ENCODE results near the gene GRM1. TPM values are rescaled to one million over a fixed set of nuclear protein-coding genes. Genes with fewer than 3 reads are reported as not detected.

GRM1 gene
- total RNA-seq, 1 donor from 2014 or later, result 6.7 TPM

DNA sequence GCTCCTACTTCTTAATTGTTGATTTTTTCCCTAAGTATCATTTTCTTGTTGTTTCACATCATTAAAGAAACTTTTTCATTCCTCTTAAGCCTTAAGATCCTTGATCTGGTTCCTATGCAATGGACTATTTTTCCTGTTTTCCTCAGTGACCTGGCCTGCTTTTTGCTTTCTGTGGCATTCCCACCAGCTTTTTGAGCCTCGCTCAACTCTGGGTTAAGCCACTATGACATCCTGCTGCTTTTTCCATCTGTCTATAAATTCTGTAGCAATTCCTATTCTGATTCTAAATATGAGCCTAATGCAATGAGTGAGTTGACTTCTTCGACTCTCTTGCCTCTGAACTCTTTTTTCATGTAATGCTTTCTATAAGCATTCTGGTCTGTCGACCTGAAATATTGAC is 160.3 kb downstream of the GRM1 start:
- no peaks in the 10 kb centered on the region for H3K9me3 ChIP-seq (replicated peaks)
- H3K27me3 ChIP-seq (ENCODE audit: low read depth), result no peaks in the 10 kb centered on the region
- intact Hi-C loops (cut with micrococcal nuclease), result no loop called here
- H3K4me3 ChIP-seq, result no peak overlapping the region
- DNase-seq, result no peak
- no peak overlapping the region for H3K27ac ChIP-seq (replicated peaks)
- TF ChIP-seq, protein P1, sequence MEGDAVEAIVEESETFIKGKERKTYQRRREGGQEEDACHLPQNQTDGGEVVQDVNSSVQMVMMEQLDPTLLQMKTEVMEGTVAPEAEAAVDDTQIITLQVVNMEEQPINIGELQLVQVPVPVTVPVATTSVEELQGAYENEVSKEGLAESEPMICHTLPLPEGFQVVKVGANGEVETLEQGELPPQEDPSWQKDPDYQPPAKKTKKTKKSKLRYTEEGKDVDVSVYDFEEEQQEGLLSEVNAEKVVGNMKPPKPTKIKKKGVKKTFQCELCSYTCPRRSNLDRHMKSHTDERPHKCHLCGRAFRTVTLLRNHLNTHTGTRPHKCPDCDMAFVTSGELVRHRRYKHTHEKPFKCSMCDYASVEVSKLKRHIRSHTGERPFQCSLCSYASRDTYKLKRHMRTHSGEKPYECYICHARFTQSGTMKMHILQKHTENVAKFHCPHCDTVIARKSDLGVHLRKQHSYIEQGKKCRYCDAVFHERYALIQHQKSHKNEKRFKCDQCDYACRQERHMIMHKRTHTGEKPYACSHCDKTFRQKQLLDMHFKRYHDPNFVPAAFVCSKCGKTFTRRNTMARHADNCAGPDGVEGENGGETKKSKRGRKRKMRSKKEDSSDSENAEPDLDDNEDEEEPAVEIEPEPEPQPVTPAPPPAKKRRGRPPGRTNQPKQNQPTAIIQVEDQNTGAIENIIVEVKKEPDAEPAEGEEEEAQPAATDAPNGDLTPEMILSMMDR (IDR thresholded peaks at IDR 0.05; ENCODE audit: borderline replicate concordance), result no peak
- H3K4me1 ChIP-seq, result no peaks in the 10 kb centered on the region
- no peaks in the 10 kb centered on the region for H3K36me3 ChIP-seq

DNA sequence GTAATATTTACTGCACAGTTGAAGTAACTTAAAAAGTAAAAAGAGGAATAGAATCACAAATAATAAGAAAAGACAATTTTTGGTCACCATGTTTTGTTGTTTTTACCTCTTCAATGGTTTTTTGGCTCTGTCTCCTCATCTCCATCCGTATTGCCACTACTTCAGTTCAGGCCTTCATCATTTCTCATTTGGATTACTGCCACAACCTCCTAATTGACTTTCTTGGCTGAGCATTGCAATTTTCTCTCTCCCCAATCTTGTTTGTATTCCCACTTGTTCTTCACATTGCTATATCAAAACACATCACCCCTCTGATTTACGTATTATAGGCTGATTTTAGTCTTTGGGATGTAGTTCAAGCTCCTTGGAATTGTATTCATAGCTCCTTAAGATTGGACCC is 161.7 kb downstream of the GRM1 start:
- Histone ChIP-seq H3K4me3 (no peak overlapping the region), H3K4me1 (no peaks in the 10 kb centered on the region), H3K27ac (replicated peaks) (no peak overlapping the region), H3K27me3 (ENCODE audit: low read depth) (no peaks in the 10 kb centered on the region), H3K9me3 (replicated peaks) (no peaks in the 10 kb centered on the region), H3K36me3 (no peaks in the 10 kb centered on the region)
- DNase-seq, result no peak
- intact Hi-C loops (cut with micrococcal nuclease), result no loop called here
- TF ChIP-seq, protein P1 (IDR thresholded peaks at IDR 0.05; ENCODE audit: borderline replicate concordance), result no peak

DNA sequence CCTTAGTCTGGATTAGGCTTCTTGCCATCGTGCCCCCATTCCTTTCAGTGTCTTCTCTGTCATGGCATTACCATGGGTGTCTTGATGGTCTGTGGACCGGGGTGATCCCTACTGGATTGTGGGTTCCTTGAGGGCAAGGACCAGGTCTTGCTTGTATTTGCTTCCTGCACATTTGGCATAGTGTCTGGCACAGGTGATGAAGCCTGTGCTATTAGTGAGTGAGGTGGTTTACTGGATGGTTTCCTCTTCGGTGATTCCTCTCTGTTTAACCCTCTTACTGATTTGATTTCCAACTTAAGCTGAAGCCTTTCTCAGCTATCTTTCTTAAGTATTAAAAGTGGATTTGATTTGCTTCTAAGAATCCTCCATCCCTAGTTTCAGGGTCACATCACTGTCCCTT is 162.3 kb downstream of the GRM1 start:
- H3K4me1 ChIP-seq, result no peaks in the 10 kb centered on the region
- no peaks in the 10 kb centered on the region for H3K36me3 ChIP-seq
- no peak overlapping the region for H3K4me3 ChIP-seq
- no peak for DNase-seq
- H3K27me3 ChIP-seq (ENCODE audit: low read depth), result no peaks in the 10 kb centered on the region
- intact Hi-C loops (cut with micrococcal nuclease), result no loop called here
- H3K27ac ChIP-seq (replicated peaks), result no peak overlapping the region
- TF ChIP-seq, protein P1 (IDR thresholded peaks at IDR 0.05; ENCODE audit: borderline replicate concordance), result no peak
- H3K9me3 ChIP-seq (replicated peaks), result no peaks in the 10 kb centered on the region

DNA sequence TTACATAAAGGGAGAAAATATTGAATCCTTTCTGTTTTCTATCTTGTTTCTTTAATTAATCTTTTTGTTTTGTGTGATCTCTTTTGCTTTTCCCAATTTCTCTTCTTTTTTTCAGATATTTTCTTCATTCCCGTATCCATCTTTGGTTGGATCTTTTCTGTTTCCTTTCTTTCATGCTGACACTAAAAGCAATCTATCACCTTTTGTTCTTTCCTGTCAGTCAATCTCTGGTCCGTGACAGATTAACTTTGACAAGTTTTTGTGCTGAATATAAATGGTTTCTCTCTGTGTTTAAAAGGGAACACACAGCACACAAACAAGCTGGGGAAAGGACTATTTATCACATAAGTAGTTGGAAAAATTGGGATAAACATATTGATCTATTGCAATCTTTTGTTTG is 162.8 kb downstream of the GRM1 start:
- DNase-seq, result no peak
- H3K9me3 ChIP-seq (replicated peaks), result no peaks in the 10 kb centered on the region
- intact Hi-C loops (cut with micrococcal nuclease), result no loop called here
- H3K27ac ChIP-seq (replicated peaks), result no peak overlapping the region
- no peaks in the 10 kb centered on the region for H3K4me1 ChIP-seq
- H3K36me3 ChIP-seq, result no peaks in the 10 kb centered on the region
- TF ChIP-seq, protein P1 (IDR thresholded peaks at IDR 0.05; ENCODE audit: borderline replicate concordance), result no peak
- no peak overlapping the region for H3K4me3 ChIP-seq
- no peaks in the 10 kb centered on the region for H3K27me3 ChIP-seq (ENCODE audit: low read depth)

DNA sequence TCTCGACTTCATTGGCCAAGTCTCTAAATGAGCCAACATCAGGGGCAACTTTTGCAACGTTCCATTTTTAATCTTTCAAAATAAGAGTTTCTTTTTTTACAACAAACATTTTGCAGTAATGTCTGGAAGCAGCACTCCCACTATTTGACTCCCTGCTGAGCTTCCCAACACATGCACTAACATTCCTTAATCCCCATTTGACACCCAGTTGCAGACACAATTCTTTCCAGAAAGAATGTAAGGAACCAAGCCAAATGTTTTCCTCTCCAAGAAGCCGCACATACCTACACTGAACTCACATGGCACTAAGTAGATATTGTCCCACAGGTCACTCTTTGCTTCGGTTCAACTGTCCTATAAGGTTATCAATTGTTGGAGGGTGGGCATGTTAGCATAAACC is 165.6 kb downstream of the GRM1 start:
- Histone ChIP-seq H3K4me3 (no peak overlapping the region), H3K27ac (replicated peaks) (no peak overlapping the region), H3K4me1 (no peaks in the 10 kb centered on the region), H3K27me3 (ENCODE audit: low read depth) (no peaks in the 10 kb centered on the region), H3K9me3 (replicated peaks) (no peaks in the 10 kb centered on the region), H3K36me3 (no peaks in the 10 kb centered on the region)
- no peak for DNase-seq
- TF ChIP-seq, protein P1 (IDR thresholded peaks at IDR 0.05; ENCODE audit: borderline replicate concordance), result no peak
- intact Hi-C loops (cut with micrococcal nuclease), result no loop called here

DNA sequence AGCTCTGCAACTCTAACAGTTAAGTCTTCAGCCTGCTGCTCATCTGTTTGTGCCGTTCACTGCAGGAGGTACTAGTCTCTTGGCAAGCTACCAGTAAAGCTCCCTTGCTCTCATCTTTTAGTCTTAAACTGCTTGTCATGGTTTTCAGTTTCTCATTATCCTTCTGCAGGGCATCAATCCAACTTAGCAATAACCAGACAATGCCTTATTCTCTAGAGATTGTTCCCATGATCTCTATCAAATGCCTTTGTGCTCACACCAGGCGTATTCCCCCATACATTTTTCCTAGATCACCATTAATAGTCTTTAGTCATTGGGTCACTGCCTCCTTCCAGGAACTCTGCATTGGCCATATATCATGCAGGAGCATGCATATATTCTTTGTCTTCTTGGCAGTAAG is 171.3 kb downstream of the GRM1 start:
- Histone ChIP-seq H3K27ac (replicated peaks) (no peak overlapping the region), H3K4me3 (no peak overlapping the region), H3K36me3 (no peaks in the 10 kb centered on the region), H3K27me3 (ENCODE audit: low read depth) (no peaks in the 10 kb centered on the region), H3K4me1 (no peaks in the 10 kb centered on the region), H3K9me3 (replicated peaks) (no peaks in the 10 kb centered on the region)
- DNase-seq, result no peak
- intact Hi-C loops (cut with micrococcal nuclease), result no loop called here
- TF ChIP-seq, protein P1 (IDR thresholded peaks at IDR 0.05; ENCODE audit: borderline replicate concordance), result no peak
